Endothelial cell of umbilical vein (primary cell): ENCODE data around the gene ID2.

ENCODE experiments used
- EZH2 ChIP-seq: IDR thresholded peaks from 2 replicates; pipeline ENCODE4 v1.6.1; 2012; ENCODE audit warnings: borderline replicate concordance, low read depth, mild to moderate bottlenecking, moderate library complexity, low read length, inconsistent platforms; ENCODE audit not compliant: severe bottlenecking
- FOS ChIP-seq: IDR thresholded peaks from 2 replicates; pipeline ENCODE4 v1.6.1; 2011; ENCODE audit warnings: mild to moderate bottlenecking, low read length, moderate library complexity, borderline replicate concordance; ENCODE audit not compliant: insufficient read depth
- JUN ChIP-seq: IDR thresholded peaks from 2 replicates; pipeline ENCODE4 v1.6.1; 2011; ENCODE audit warnings: borderline replicate concordance, low read depth; ENCODE audit not compliant: insufficient read length, insufficient read depth
- MAX ChIP-seq: IDR thresholded peaks from 2 replicates; pipeline ENCODE4 v1.6.1; 2011; ENCODE audit not compliant: insufficient read depth, insufficient read length
- POLR2A ChIP-seq: IDR thresholded peaks from 2 replicates; pipeline ENCODE4 v1.6.1; 2012; ENCODE audit warnings: low read depth, mild to moderate bottlenecking, control low read depth, low read length
- POLR2AphosphoS5 ChIP-seq: IDR thresholded peaks from 2 replicates; pipeline ENCODE4 v1.6.1; 2012; ENCODE audit warnings: low read depth, mild to moderate bottlenecking, control low read depth, low read length, moderate library complexity; ENCODE audit not compliant: insufficient read depth
- TF ChIP-seq, protein P1 (sequence below), 2 donors: IDR thresholded peaks; 1 replicate in 1 of 2; 2 replicates in 1 of 2; pipeline ENCODE4 v1.5.1; 2011; ENCODE audit warnings: low read length in 2 of 2, mild to moderate bottlenecking in 2 of 2, moderate library complexity in 2 of 2, control low read depth in 1 of 2, inconsistent platforms in 1 of 2, low read depth in 1 of 2; ENCODE audit not compliant: insufficient read depth in 1 of 2; ENCODE audit errors: extremely low read depth in 1 of 2

- TF ChIP-seq EZH2 (no peak), POLR2AphosphoS5 (no peak), FOS (no peak), POLR2A (no peak), JUN (no peak), MAX (no peak)
- TF ChIP-seq, protein P1, sequence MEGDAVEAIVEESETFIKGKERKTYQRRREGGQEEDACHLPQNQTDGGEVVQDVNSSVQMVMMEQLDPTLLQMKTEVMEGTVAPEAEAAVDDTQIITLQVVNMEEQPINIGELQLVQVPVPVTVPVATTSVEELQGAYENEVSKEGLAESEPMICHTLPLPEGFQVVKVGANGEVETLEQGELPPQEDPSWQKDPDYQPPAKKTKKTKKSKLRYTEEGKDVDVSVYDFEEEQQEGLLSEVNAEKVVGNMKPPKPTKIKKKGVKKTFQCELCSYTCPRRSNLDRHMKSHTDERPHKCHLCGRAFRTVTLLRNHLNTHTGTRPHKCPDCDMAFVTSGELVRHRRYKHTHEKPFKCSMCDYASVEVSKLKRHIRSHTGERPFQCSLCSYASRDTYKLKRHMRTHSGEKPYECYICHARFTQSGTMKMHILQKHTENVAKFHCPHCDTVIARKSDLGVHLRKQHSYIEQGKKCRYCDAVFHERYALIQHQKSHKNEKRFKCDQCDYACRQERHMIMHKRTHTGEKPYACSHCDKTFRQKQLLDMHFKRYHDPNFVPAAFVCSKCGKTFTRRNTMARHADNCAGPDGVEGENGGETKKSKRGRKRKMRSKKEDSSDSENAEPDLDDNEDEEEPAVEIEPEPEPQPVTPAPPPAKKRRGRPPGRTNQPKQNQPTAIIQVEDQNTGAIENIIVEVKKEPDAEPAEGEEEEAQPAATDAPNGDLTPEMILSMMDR (IDR thresholded peaks at IDR 0.05; ENCODE audit: extremely low read depth in 1 of 2, insufficient read depth in 1 of 2, low read depth in 1 of 2, low read length in 2 of 2): no peak
These were observed 38.4 kb upstream of the ID2 start for GRCh38 chr2:8643250-8643995.
